Upper lobe of left lung (tissue), 4 donors: ENCODE data around the gene ZNF10.

ENCODE experiments used
- EP300 ChIP-seq, 4 donors: sonication (generic); formaldehyde crosslinking; IDR thresholded peaks; one replicate each; pipeline ENCODE4 v1.5.1; 2017; ENCODE audit warnings: antibody characterized with exemption in 4 of 4, control low read depth in 2 of 4
- POLR2A ChIP-seq, 4 donors: fragments of 450-650 bp; IDR thresholded peaks; one replicate each; pipeline ENCODE4 v1.5.1; 2016 to 2017; ENCODE audit warnings: antibody characterized with exemption in 4 of 4, mild to moderate bottlenecking in 2 of 4
- TF ChIP-seq, protein P1 (sequence below), 6 experiments: fragments of 450-650 bp in 4 of 6; fragments of 200-600 bp in 2 of 6; sonication (generic) in 2 of 6; IDR thresholded peaks; one replicate each; pipeline ENCODE4 v1.5.1; 2016 to 2019; ENCODE audit warnings: antibody characterized with exemption in 6 of 6

DNA sequence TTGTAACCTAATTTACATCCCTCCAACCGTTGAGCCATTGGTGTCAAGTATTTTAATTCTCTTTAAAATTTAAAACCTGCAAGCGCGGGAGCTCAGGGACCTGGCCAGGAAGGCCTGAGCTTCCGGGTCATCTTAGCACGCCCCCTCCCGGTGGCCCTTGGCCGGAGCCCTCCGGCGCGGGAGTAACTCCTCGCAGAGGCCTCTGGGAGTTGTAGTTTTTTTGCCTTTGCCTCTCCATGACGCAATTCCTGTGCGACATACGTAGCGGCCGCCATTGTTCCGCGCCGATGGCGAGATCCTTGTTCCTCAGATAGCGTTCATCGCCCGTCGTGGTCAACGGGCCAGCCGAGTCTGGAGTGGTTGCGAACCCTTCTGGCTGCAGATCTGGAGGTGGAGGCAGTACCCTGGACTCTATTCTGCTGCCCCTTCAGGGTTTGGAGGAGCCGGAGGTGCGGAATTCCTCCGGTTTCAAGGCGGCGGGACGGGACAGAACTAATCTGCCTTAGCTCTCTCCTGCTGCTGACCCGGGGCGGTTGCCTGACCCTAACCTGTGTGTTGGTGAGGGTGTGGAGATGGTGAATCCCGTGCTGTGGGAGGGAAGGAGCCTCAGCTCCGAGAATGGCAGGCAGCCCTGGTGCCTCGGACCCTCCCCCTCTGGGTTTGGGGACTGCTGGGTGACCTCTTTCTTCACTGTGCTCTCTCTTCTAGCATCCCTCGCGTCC lies 51.0 kb downstream of the ZNF10 start, which contains the start of gene ZNF268:
- TF ChIP-seq, protein P1, sequence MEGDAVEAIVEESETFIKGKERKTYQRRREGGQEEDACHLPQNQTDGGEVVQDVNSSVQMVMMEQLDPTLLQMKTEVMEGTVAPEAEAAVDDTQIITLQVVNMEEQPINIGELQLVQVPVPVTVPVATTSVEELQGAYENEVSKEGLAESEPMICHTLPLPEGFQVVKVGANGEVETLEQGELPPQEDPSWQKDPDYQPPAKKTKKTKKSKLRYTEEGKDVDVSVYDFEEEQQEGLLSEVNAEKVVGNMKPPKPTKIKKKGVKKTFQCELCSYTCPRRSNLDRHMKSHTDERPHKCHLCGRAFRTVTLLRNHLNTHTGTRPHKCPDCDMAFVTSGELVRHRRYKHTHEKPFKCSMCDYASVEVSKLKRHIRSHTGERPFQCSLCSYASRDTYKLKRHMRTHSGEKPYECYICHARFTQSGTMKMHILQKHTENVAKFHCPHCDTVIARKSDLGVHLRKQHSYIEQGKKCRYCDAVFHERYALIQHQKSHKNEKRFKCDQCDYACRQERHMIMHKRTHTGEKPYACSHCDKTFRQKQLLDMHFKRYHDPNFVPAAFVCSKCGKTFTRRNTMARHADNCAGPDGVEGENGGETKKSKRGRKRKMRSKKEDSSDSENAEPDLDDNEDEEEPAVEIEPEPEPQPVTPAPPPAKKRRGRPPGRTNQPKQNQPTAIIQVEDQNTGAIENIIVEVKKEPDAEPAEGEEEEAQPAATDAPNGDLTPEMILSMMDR (IDR thresholded peaks at IDR 0.05) = peak; percentile 46 to 82 (median 68)
- TF ChIP-seq POLR2A (IDR thresholded peaks at IDR 0.05) = peak in 1 of 4 donors; percentile 61
- no peak for TF ChIP-seq EP300 (IDR thresholded peaks at IDR 0.05)
